Measurements from ENCODE around the gene TCN2.
"Not testable (repeated sequence)": the region's sequence is repeated elsewhere in the genome, so short reads cannot be mapped to it uniquely, and the experiment has no call there.

- not testable (repeated sequence) for TF ChIP-seq CTCF (IDR thresholded peaks at IDR 0.05 in 2 of 3, conservative IDR thresholded peaks at IDR 0.05 in 1 of 3; ENCODE audit: control insufficient read depth in 2 of 3, extremely low read depth in 1 of 3, insufficient read depth in 1 of 3, low read depth in 3 of 3, low read length in 3 of 3); GATAD2B (conservative IDR thresholded peaks at IDR 0.05; ENCODE audit: low read depth); ZNF274 (IDR thresholded peaks at IDR 0.05; ENCODE audit: insufficient read depth, insufficient read length); MYC (IDR thresholded peaks at IDR 0.05; ENCODE audit: insufficient read depth, insufficient read length, insufficient replicate concordance, low read length, severe bottlenecking); RAD21 (IDR thresholded peaks at IDR 0.05; ENCODE audit: insufficient read depth, low read depth, low read length); RB1 (IDR thresholded peaks at IDR 0.05; ENCODE audit: borderline replicate concordance); MYB (IDR thresholded peaks at IDR 0.05; ENCODE audit: borderline replicate concordance, low read depth, low read length); ZZZ3 (IDR thresholded peaks at IDR 0.05; ENCODE audit: control insufficient read depth, insufficient read length, low read depth); POLR2A (IDR thresholded peaks at IDR 0.05; ENCODE audit: low read depth, low read length); TCF3 (IDR thresholded peaks at IDR 0.05; ENCODE audit: borderline replicate concordance, insufficient read depth, low read depth, low read length); SRF (IDR thresholded peaks at IDR 0.05; ENCODE audit: low read depth in 2 of 2, low read length in 2 of 2)
- TF ChIP-seq, protein P1, sequence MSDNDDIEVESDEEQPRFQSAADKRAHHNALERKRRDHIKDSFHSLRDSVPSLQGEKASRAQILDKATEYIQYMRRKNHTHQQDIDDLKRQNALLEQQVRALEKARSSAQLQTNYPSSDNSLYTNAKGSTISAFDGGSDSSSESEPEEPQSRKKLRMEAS (IDR thresholded peaks at IDR 0.05; ENCODE audit: low read depth, low read length), result not testable (repeated sequence)
- TF ChIP-seq, protein P2, sequence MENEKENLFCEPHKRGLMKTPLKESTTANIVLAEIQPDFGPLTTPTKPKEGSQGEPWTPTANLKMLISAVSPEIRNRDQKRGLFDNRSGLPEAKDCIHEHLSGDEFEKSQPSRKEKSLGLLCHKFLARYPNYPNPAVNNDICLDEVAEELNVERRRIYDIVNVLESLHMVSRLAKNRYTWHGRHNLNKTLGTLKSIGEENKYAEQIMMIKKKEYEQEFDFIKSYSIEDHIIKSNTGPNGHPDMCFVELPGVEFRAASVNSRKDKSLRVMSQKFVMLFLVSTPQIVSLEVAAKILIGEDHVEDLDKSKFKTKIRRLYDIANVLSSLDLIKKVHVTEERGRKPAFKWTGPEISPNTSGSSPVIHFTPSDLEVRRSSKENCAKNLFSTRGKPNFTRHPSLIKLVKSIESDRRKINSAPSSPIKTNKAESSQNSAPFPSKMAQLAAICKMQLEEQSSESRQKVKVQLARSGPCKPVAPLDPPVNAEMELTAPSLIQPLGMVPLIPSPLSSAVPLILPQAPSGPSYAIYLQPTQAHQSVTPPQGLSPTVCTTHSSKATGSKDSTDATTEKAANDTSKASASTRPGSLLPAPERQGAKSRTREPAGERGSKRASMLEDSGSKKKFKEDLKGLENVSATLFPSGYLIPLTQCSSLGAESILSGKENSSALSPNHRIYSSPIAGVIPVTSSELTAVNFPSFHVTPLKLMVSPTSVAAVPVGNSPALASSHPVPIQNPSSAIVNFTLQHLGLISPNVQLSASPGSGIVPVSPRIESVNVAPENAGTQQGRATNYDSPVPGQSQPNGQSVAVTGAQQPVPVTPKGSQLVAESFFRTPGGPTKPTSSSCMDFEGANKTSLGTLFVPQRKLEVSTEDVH (IDR thresholded peaks at IDR 0.05; ENCODE audit: low read depth, partially characterized antibody), result not testable (repeated sequence)
These were observed 24.5 kb downstream of the TCN2 start for GRCh38 chr22:30631469-30631868.

Measured in GM12878 (cell line).